Neural cell (in vitro differentiated cells): ENCODE data around the gene FAM107B. TPM values are rescaled to one million over a fixed set of nuclear protein-coding genes. Genes with fewer than 3 reads are reported as not detected.

ENCODE experiments used
- H2AFZ ChIP-seq: fragments of 200-600, 300-800 bp; sonication (generic), shearing (Covaris generic); 2 replicates; pipeline ENCODE4 v1.6.0; 2014; ENCODE audit warnings: low read depth, mild to moderate bottlenecking, antibody characterized with exemption, low read length, moderate library complexity
- H3F3A ChIP-seq: fragments of 200-600 bp; shearing (Covaris generic); 2 replicates; pipeline ENCODE4 v1.6.1; 2016; ENCODE audit warnings: mild to moderate bottlenecking, moderate library complexity, mixed read lengths, antibody characterized with exemption, low read length; ENCODE audit not compliant: insufficient read depth, poor library complexity, severe bottlenecking
- H3K27ac ChIP-seq: fragments of 200-600, 300-800 bp; sonication (generic), shearing (Covaris generic); 2 replicates; pipeline ENCODE4 v1.5.1; 2014; ENCODE audit warnings: mild to moderate bottlenecking, low read length, moderate library complexity
- H3K27me3 ChIP-seq: fragments of 300-800, 200-600 bp; sonication (generic), shearing (Covaris generic); 2 replicates; pipeline ENCODE4 v1.6.0; 2014; ENCODE audit warnings: mild to moderate bottlenecking, low read depth, low read length, moderate library complexity; ENCODE audit not compliant: insufficient read depth
- H3K36me3 ChIP-seq: fragments of 300-800, 200-600 bp; sonication (generic), shearing (Covaris generic); 2 replicates; pipeline ENCODE4 v1.5.1; 2014; ENCODE audit warnings: mild to moderate bottlenecking, antibody characterized with exemption, low read length, moderate library complexity; ENCODE audit not compliant: insufficient read depth
- H3K4me2 ChIP-seq: fragments of 300-800, 200-600 bp; sonication (generic), shearing (Covaris generic); 2 replicates; pipeline ENCODE4 v1.6.0; 2014; ENCODE audit warnings: mild to moderate bottlenecking, low read length
- H3K4me3 ChIP-seq: fragments of 300-800, 200-600 bp; sonication (generic), shearing (Covaris generic); 2 replicates; pipeline ENCODE4 v1.5.1; 2014; ENCODE audit warnings: mild to moderate bottlenecking, low read length, moderate library complexity
- H3K79me2 ChIP-seq: fragments of 200-600 bp; shearing (Covaris generic); replicated peaks from 2 replicates; pipeline ENCODE4 v1.6.0; 2014; ENCODE audit warnings: mild to moderate bottlenecking, low read length, moderate library complexity; ENCODE audit not compliant: insufficient read depth
- H3K9ac ChIP-seq: fragments of 300-800, 200-600 bp; sonication (generic), shearing (Covaris generic); 2 replicates; pipeline ENCODE4 v1.6.1; 2016; ENCODE audit warnings: mild to moderate bottlenecking, low read length, mixed read lengths
- H3K9me2 ChIP-seq: fragments of 200-600 bp; shearing (Covaris generic); 2 replicates; pipeline ENCODE4 v1.6.1; 2016; ENCODE audit warnings: mild to moderate bottlenecking, low read length, mixed read lengths; ENCODE audit not compliant: insufficient read depth
- H3K9me3 ChIP-seq: fragments of 200-600, 300-800 bp; sonication (generic), shearing (Covaris generic); 2 replicates; pipeline ENCODE4 v1.6.1; 2016; ENCODE audit warnings: mild to moderate bottlenecking, mixed run types, low read length, moderate library complexity, mixed read lengths
- H4K20me1 ChIP-seq: fragments of 200-600 bp; shearing (Covaris generic); 2 replicates; pipeline ENCODE4 v1.6.1; 2016; ENCODE audit warnings: mild to moderate bottlenecking, mixed run types; ENCODE audit not compliant: insufficient read depth
- CTCF ChIP-seq: fragments of 450-650 bp; IDR thresholded peaks from 2 replicates; pipeline ENCODE4 v1.5.1; 2014; ENCODE audit warnings: antibody characterized with exemption, mild to moderate bottlenecking, moderate library complexity; ENCODE audit not compliant: poor library complexity, severe bottlenecking
- EP300 ChIP-seq: fragments of 450-650 bp; conservative IDR thresholded peaks from 2 replicates; pipeline ENCODE4 v1.6.1; 2014; ENCODE audit warnings: antibody characterized with exemption, mild to moderate bottlenecking, moderate library complexity; ENCODE audit not compliant: poor library complexity, severe bottlenecking
- EZH2 ChIP-seq: fragments of 200-600, 300-800 bp; shearing (Covaris generic), sonication (generic); IDR thresholded peaks from 2 replicates; pipeline ENCODE4 v1.6.1; 2014; ENCODE audit warnings: antibody characterized with exemption, low read length, borderline replicate concordance, mild to moderate bottlenecking; ENCODE audit not compliant: insufficient read depth, poor library complexity, severe bottlenecking
- MXI1 ChIP-seq: fragments of 450-650 bp; conservative IDR thresholded peaks from 2 replicates; pipeline ENCODE4 v1.6.1; 2014; ENCODE audit warnings: antibody characterized with exemption, mild to moderate bottlenecking; ENCODE audit not compliant: poor library complexity, severe bottlenecking
- POLR2AphosphoS5 ChIP-seq: IDR thresholded peaks from 2 replicates; pipeline ENCODE4 v1.6.1; 2012
- RAD21 ChIP-seq: fragments of 450-650 bp; conservative IDR thresholded peaks from 2 replicates; pipeline ENCODE4 v1.6.1; 2014; ENCODE audit warnings: antibody characterized with exemption, mild to moderate bottlenecking, moderate library complexity
- REST ChIP-seq: IDR thresholded peaks from 2 replicates; pipeline ENCODE4 v1.6.1; 2012; ENCODE audit warnings: borderline replicate concordance
- SMC3 ChIP-seq: fragments of 450-650 bp; conservative IDR thresholded peaks from 2 replicates; pipeline ENCODE4 v1.6.1; 2014; ENCODE audit warnings: antibody characterized with exemption, mild to moderate bottlenecking, moderate library complexity; ENCODE audit not compliant: poor library complexity
- TAF1 ChIP-seq: IDR thresholded peaks from 2 replicates; pipeline ENCODE4 v1.6.1; 2012; ENCODE audit warnings: low read depth
- polyA plus RNA-seq: library from polyadenylated mRNA; depleted of rRNA; stranded (reverse); fragments of >200 nt; gene quantifications from 2 replicates; pipeline ENCODE4 v1.2.3, GENCODE V29; 2014

Gene FAM107B
- polyA plus RNA-seq, 1 donor from 2014 or later: 106 TPM

GRCh38 chr10:14775656-14776055, 959 bp upstream of the FAM107B start:
- no peaks in the 10 kb centered on the region for H3K27me3 ChIP-seq
- H2AFZ ChIP-seq: no peak overlapping the region
- no peak overlapping the region for H3K4me3 ChIP-seq
- no peaks in the 10 kb centered on the region for H3K9me3 ChIP-seq
- no peak overlapping the region for H3K9ac ChIP-seq
- no peaks in the 10 kb centered on the region for H4K20me1 ChIP-seq
- TF ChIP-seq CTCF: no peak
- no peak for TF ChIP-seq EP300
- no peak for TF ChIP-seq POLR2AphosphoS5
- TF ChIP-seq RAD21: no peak
- no peak for TF ChIP-seq EZH2
- no peak for TF ChIP-seq TAF1
- TF ChIP-seq SMC3: no peak
- no peak for TF ChIP-seq MXI1
- no peak for TF ChIP-seq REST
- no peaks in the 10 kb centered on the region for H3K36me3 ChIP-seq
- no peaks in the 10 kb centered on the region for H3K9me2 ChIP-seq
- H3K4me2 ChIP-seq: no peak overlapping the region
- H3K79me2 ChIP-seq: no peaks in the 10 kb centered on the region
- H3K27ac ChIP-seq: no peak overlapping the region
- H3F3A ChIP-seq: no peaks in the 10 kb centered on the region

- no peaks in the 10 kb centered on the region for H3K79me2 ChIP-seq
- no peak overlapping the region for H3K4me2 ChIP-seq
- H3K9me2 ChIP-seq: no peaks in the 10 kb centered on the region
- no peak overlapping the region for H2AFZ ChIP-seq
- no peaks in the 10 kb centered on the region for H3K36me3 ChIP-seq
- no peak overlapping the region for H3K9ac ChIP-seq
- no peaks in the 10 kb centered on the region for H3K27me3 ChIP-seq
- no peak overlapping the region for H3K27ac ChIP-seq
- TF ChIP-seq SMC3 (no peak), EZH2 (no peak), TAF1 (no peak), EP300 (no peak), REST (no peak), MXI1 (no peak), CTCF (no peak), POLR2AphosphoS5 (no peak), RAD21 (no peak)
- no peaks in the 10 kb centered on the region for H3F3A ChIP-seq
- H4K20me1 ChIP-seq: no peaks in the 10 kb centered on the region
- H3K9me3 ChIP-seq: no peaks in the 10 kb centered on the region
- H3K4me3 ChIP-seq: no peak overlapping the region
Measured at GRCh38 chr10:14774214-14774580, 500 bp downstream of the FAM107B start.
